Activated T-helper 2 cell treated with anti-CD3 and anti-CD28 coated beads, Interferon-gamma antibody, Interleukin-2, Interleukin-4, amounts not matched to agents 10 μg/mL and 5 μg/mL and 100 μg/mL, durations not matched to agents 14 hours and 24 hours and 36 hours (primary cell): Measurements from ENCODE around the gene RSPRY1. TPM values are rescaled to one million over a fixed set of nuclear protein-coding genes. Genes with fewer than 3 reads are reported as not detected.
A peak's percentile ranks its signal among the peaks of the same experiment; 100 is the strongest.

Source experiments
- DNase-seq: peaks from one replicate; pipeline ENCODE4 v3.0.0; 2021; ENCODE audit warnings: low spot score
- H3K27ac Mint-ChIP-seq: one replicate; pipeline ENCODE4 v1.8.0; 2021; ENCODE audit warnings: mixed read lengths
- H3K27me3 Mint-ChIP-seq: one replicate; pipeline ENCODE4 v1.8.0; 2021; ENCODE audit warnings: low read depth, mixed read lengths
- H3K36me3 Mint-ChIP-seq: one replicate; pipeline ENCODE4 v1.8.0; 2021; ENCODE audit warnings: low read depth, mixed read lengths
- H3K4me1 Mint-ChIP-seq: one replicate; pipeline ENCODE4 v1.8.0; 2021; ENCODE audit warnings: low read depth, mixed read lengths
- H3K4me3 Mint-ChIP-seq: one replicate; pipeline ENCODE4 v1.8.0; 2021; ENCODE audit warnings: low read depth, mild to moderate bottlenecking, moderate library complexity, mixed read lengths
- H3K9me3 Mint-ChIP-seq: one replicate; pipeline ENCODE4 v1.8.0; 2021; ENCODE audit warnings: mixed read lengths
- intact Hi-C: fragments of 100-400 bp; cut with micrococcal nuclease; formaldehyde crosslinking; loops from one replicate; pipeline ENCODE4 v1.15.1; 2023
- total RNA-seq: library from RNA; stranded (reverse); gene quantifications from 2 replicates; pipeline ENCODE4 v1.2.3, GENCODE V29; 2022

The RSPRY1 gene
- total RNA-seq, 1 donor from 2014 or later: 33.3 TPM

GRCh38 chr16:57242650-57243049 is 56.5 kb downstream of the RSPRY1 start:
- Mint-ChIP-seq H3K4me1 (peaks cover 16% of the 10 kb centered on the region), H3K36me3 (peaks cover 39% of the 10 kb centered on the region), H3K27me3 (no peaks in the 10 kb centered on the region), H3K9me3 (no peaks in the 10 kb centered on the region), H3K27ac (no peak overlapping the region), H3K4me3 (no peak overlapping the region)
- no peak for DNase-seq
- intact Hi-C loops: loop anchor here (5.0 kb wide), 1 partner anchor 35 kb away; no protein-coding TSS in a partner anchor

- Mint-ChIP-seq H3K36me3 (peaks cover 36% of the 10 kb centered on the region), H3K27ac (peak overlapping the region; percentile 97), H3K27me3 (no peaks in the 10 kb centered on the region), H3K4me1 (peaks cover 14% of the 10 kb centered on the region), H3K4me3 (peak overlapping the region; percentile 88), H3K9me3 (no peaks in the 10 kb centered on the region)
- DNase-seq: no peak
- intact Hi-C loops: loop anchor here (2.0 to 5.0 kb wide), 2 partner anchors 33 to 58 kb away; partner anchors contain the start of genes PSME3IP1 and RSPRY1
Measured at GRCh38 chr16:57244463-57244766, 58.3 kb downstream of the RSPRY1 start.

GRCh38 chr16:57244767-57245471 is 58.8 kb downstream of the RSPRY1 start, which contains the start of gene ARL2BP:
ARL2BP (plus strand) TSS chr16:57245259; CDS start chr16:57245368, 109 bp downstream.
- Mint-ChIP-seq H3K27me3 (no peaks in the 10 kb centered on the region), H3K27ac (peak within 1 kb of the TSS; percentile 97), H3K36me3 (peaks cover 40% of the 10 kb centered on the region), H3K4me1 (peaks cover 14% of the 10 kb centered on the region), H3K9me3 (no peaks in the 10 kb centered on the region), H3K4me3 (peak within 1 kb of the TSS; percentile 88)
- intact Hi-C loops: loop anchor here (1.0 to 5.0 kb wide), 4 partner anchors 32 to 172 kb away; partner anchors contain the start of genes PSME3IP1 and RSPRY1
- DNase-seq: peak; percentile 98

- intact Hi-C loops: loop anchor here (1.0 to 5.0 kb wide), 3 partner anchors 55 to 172 kb away; partner anchors contain the start of genes PSME3IP1 and RSPRY1
- H3K4me3 Mint-ChIP-seq: peak overlapping the region; percentile 76
- H3K27ac Mint-ChIP-seq: peak overlapping the region; percentile 54
- no peak for DNase-seq
- H3K4me1 Mint-ChIP-seq: peaks cover 14% of the 10 kb centered on the region
- H3K9me3 Mint-ChIP-seq: no peaks in the 10 kb centered on the region
- no peaks in the 10 kb centered on the region for H3K27me3 Mint-ChIP-seq
- peaks cover 39% of the 10 kb centered on the region for H3K36me3 Mint-ChIP-seq
Measured at GRCh38 chr16:57245472-57246113, 59.5 kb downstream of the RSPRY1 start.

- peaks cover 44% of the 10 kb centered on the region for H3K36me3 Mint-ChIP-seq
- H3K9me3 Mint-ChIP-seq: no peaks in the 10 kb centered on the region
- DNase-seq: no peak
- no peak overlapping the region for H3K27ac Mint-ChIP-seq
- intact Hi-C loops: no loop called here
- H3K4me1 Mint-ChIP-seq: no peaks in the 10 kb centered on the region
- no peak overlapping the region for H3K4me3 Mint-ChIP-seq
- H3K27me3 Mint-ChIP-seq: no peaks in the 10 kb centered on the region
Measured at GRCh38 chr16:57251352-57251751, 65.2 kb downstream of the RSPRY1 start.

- intact Hi-C loops: no loop called here
- Mint-ChIP-seq H3K36me3 (peaks cover 44% of the 10 kb centered on the region), H3K9me3 (no peaks in the 10 kb centered on the region), H3K4me3 (no peak overlapping the region), H3K4me1 (no peaks in the 10 kb centered on the region), H3K27ac (no peak overlapping the region), H3K27me3 (no peaks in the 10 kb centered on the region)
- no peak for DNase-seq
Measured at GRCh38 chr16:57252148-57252721, 66.1 kb downstream of the RSPRY1 start.

- no peak overlapping the region for H3K4me3 Mint-ChIP-seq
- no peaks in the 10 kb centered on the region for H3K9me3 Mint-ChIP-seq
- H3K27ac Mint-ChIP-seq: no peak overlapping the region
- no peaks in the 10 kb centered on the region for H3K27me3 Mint-ChIP-seq
- no peaks in the 10 kb centered on the region for H3K4me1 Mint-ChIP-seq
- H3K36me3 Mint-ChIP-seq: peaks cover 40% of the 10 kb centered on the region
- intact Hi-C loops: no loop called here
- no peak for DNase-seq
Measured at GRCh38 chr16:57253466-57253865, 67.3 kb downstream of the RSPRY1 start.

GRCh38 chr16:57255686-57256415 is 69.7 kb downstream of the RSPRY1 start:
- no peak overlapping the region for H3K27ac Mint-ChIP-seq
- no peak overlapping the region for H3K4me3 Mint-ChIP-seq
- peaks cover 6% of the 10 kb centered on the region for H3K4me1 Mint-ChIP-seq
- no peaks in the 10 kb centered on the region for H3K27me3 Mint-ChIP-seq
- H3K36me3 Mint-ChIP-seq: peaks cover 20% of the 10 kb centered on the region
- intact Hi-C loops: no loop called here
- no peak for DNase-seq
- H3K9me3 Mint-ChIP-seq: no peaks in the 10 kb centered on the region

- no peak for DNase-seq
- Mint-ChIP-seq H3K9me3 (no peaks in the 10 kb centered on the region), H3K4me1 (peaks cover 6% of the 10 kb centered on the region), H3K4me3 (no peak overlapping the region), H3K36me3 (peaks cover 14% of the 10 kb centered on the region), H3K27me3 (no peaks in the 10 kb centered on the region), H3K27ac (no peak overlapping the region)
- intact Hi-C loops: no loop called here
Measured at GRCh38 chr16:57256601-57257395, 70.7 kb downstream of the RSPRY1 start.

- H3K36me3 Mint-ChIP-seq: peaks cover 7% of the 10 kb centered on the region
- H3K27ac Mint-ChIP-seq: no peak overlapping the region
- H3K9me3 Mint-ChIP-seq: no peaks in the 10 kb centered on the region
- no peak for DNase-seq
- no peak overlapping the region for H3K4me3 Mint-ChIP-seq
- peaks cover 6% of the 10 kb centered on the region for H3K4me1 Mint-ChIP-seq
- no peaks in the 10 kb centered on the region for H3K27me3 Mint-ChIP-seq
- intact Hi-C loops: no loop called here
Measured at GRCh38 chr16:57257455-57258070, 71.4 kb downstream of the RSPRY1 start.

GRCh38 chr16:57258226-57258909 is 72.2 kb downstream of the RSPRY1 start:
- peaks cover 6% of the 10 kb centered on the region for H3K4me1 Mint-ChIP-seq
- no peaks in the 10 kb centered on the region for H3K9me3 Mint-ChIP-seq
- H3K27ac Mint-ChIP-seq: no peak overlapping the region
- no peaks in the 10 kb centered on the region for H3K27me3 Mint-ChIP-seq
- DNase-seq: no peak
- no peak overlapping the region for H3K4me3 Mint-ChIP-seq
- no peaks in the 10 kb centered on the region for H3K36me3 Mint-ChIP-seq
- intact Hi-C loops: no loop called here
